SKM-1 (cell line): ENCODE data around the gene PDIK1L.

ENCODE experiments used
- DNase-seq: peaks from one replicate; lab custom pipeline; 2025; ENCODE audit not compliant: unreplicated experiment; lab: John Stamatoyannopoulos, UW

PDIK1L gene

GRCh38 chr1:26111530-26112406, at the start of gene PDIK1L:
TSS of gene PDIK1L (plus strand) at chr1:26111824. CDS start at chr1:26114309, 2,485 bp downstream.
- peak; percentile 88 for DNase-seq

- no peak for DNase-seq
Observed at GRCh38 chr1:26064553-26064952, 47.1 kb upstream of the PDIK1L start.

GRCh38 chr1:26066160-26066559, 45.5 kb upstream of the PDIK1L start:
- no peak for DNase-seq

- DNase-seq, result no peak
Observed at GRCh38 chr1:26066857-26067256, 44.8 kb upstream of the PDIK1L start.

GRCh38 chr1:26067432-26067911, 44.2 kb upstream of the PDIK1L start, which contains the start of gene TRIM63:
TSS of gene TRIM63 (minus strand) at chr1:26067630. CDS start at chr1:26067494, 136 bp downstream.
- no peak for DNase-seq

- no peak for DNase-seq
Observed at GRCh38 chr1:26069941-26070295, 41.7 kb upstream of the PDIK1L start.

GRCh38 chr1:26070296-26070962, 41.2 kb upstream of the PDIK1L start:
- DNase-seq, result no peak

GRCh38 chr1:26070963-26071342, 40.7 kb upstream of the PDIK1L start:
- DNase-seq, result no peak

- no peak for DNase-seq
Observed at GRCh38 chr1:26072305-26072704, 39.3 kb upstream of the PDIK1L start.

GRCh38 chr1:26075421-26076144, 36.0 kb upstream of the PDIK1L start:
- DNase-seq, result no peak

GRCh38 chr1:26077524-26077923, 34.1 kb upstream of the PDIK1L start:
- DNase-seq, result no peak

- no peak for DNase-seq
Observed at GRCh38 chr1:26078286-26079177, 33.1 kb upstream of the PDIK1L start.

- no peak for DNase-seq
Observed at GRCh38 chr1:26079178-26079563, 32.5 kb upstream of the PDIK1L start.

- DNase-seq, result no peak
Observed at GRCh38 chr1:26079960-26080814, 31.4 kb upstream of the PDIK1L start.

GRCh38 chr1:26081267-26082019, 30.2 kb upstream of the PDIK1L start:
- no peak for DNase-seq

- DNase-seq, result no peak
Observed at GRCh38 chr1:26082020-26082350, 29.6 kb upstream of the PDIK1L start.

- DNase-seq, result no peak
Observed at GRCh38 chr1:26083208-26083607, 28.4 kb upstream of the PDIK1L start.

- DNase-seq, result no peak
Observed at GRCh38 chr1:26084091-26084561, 27.5 kb upstream of the PDIK1L start.

GRCh38 chr1:26084844-26085243, 26.8 kb upstream of the PDIK1L start:
- DNase-seq, result no peak
